NCI-H2196 treated with DMSO at 0.1 percent for 48 hours (cell line): ENCODE results near the gene DNPEP.
"Not testable (repeated sequence)": the region's sequence is repeated elsewhere in the genome, so short reads cannot be mapped to it uniquely, and the experiment has no call there.

ENCODE experiments used
- DNase-seq: peaks from one replicate; lab custom pipeline; 2025; ENCODE audit not compliant: unreplicated experiment; lab: John Stamatoyannopoulos, UW

DNPEP gene

DNA sequence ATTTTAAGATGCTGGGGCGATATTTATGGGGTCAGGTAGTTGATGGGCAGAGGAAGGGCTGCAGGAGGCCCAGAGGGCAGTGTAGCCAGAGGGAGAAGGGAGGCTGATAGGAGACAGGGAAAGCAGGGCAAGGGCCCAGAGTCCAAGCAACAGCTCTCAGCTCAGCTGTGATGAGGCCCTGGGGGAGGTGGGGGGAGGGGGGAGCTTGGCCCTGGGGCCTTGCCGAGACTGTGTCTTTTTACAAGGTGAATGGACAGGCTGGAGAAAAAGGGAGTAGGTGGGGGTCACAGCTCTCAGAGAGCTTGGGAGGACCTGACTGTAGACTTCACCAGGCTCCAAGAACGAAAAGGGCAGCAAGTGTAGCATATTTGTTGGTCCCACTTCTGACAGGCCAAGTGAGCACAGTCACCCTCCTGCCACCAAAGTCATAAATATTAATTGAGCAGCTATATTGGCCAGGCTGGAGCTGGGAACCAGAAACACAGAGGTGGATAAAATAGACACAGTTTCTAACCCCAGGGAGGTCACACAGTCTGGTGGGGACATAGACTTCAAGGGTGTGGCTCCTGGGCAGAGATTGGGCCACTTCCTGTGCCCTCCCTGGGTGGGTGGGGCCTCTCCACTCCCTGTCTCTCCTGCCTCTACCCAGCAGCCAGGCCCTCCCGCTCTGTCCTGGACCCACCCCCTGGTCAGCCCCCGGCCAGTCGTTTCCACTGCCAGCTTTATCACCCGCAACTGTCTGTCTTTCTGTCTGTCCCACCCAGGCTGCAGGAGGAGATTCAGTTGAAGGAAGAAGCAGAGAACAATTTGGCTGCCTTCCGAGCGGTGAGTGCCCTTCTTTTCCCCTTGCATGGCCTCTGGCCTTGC lies 31.9 kb upstream of the DNPEP start:
- no peak for DNase-seq

- DNase-seq = no peak
These were observed 31.3 kb upstream of the DNPEP start for GRCh38 chr2:219419012-219419324.

GRCh38 chr2:219418155-219419011 lies 30.7 kb upstream of the DNPEP start, which contains the start of gene DES:
TSS of gene DES (plus strand) at chr2:219418377. CDS start at chr2:219418463, 86 bp downstream.
- DNase-seq = no peak

GRCh38 chr2:219417374-219417773 lies 29.7 kb upstream of the DNPEP start:
- DNase-seq = no peak

DNA sequence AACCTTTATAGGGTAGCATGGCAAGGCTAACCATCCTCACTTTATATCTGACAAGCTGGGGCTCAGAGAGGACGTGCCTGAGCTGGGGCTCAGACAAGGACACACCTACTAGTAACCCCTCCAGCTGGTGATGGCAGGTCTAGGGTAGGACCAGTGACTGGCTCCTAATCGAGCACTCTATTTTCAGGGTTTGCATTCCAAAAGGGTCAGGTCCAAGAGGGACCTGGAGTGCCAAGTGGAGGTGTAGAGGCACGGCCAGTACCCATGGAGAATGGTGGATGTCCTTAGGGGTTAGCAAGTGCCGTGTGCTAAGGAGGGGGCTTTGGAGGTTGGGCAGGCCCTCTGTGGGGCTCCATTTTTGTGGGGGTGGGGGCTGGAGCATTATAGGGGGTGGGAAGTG lies 29.2 kb upstream of the DNPEP start:
- no peak for DNase-seq

- no peak for DNase-seq
These were observed 28.5 kb upstream of the DNPEP start for GRCh38 chr2:219416235-219416602.

GRCh38 chr2:219415580-219416234 lies 28.0 kb upstream of the DNPEP start:
- DNase-seq = no peak

- no peak for DNase-seq
These were observed 27.1 kb upstream of the DNPEP start for GRCh38 chr2:219414857-219415256.

GRCh38 chr2:219410390-219410789 lies 22.7 kb upstream of the DNPEP start:
- no peak for DNase-seq

DNA sequence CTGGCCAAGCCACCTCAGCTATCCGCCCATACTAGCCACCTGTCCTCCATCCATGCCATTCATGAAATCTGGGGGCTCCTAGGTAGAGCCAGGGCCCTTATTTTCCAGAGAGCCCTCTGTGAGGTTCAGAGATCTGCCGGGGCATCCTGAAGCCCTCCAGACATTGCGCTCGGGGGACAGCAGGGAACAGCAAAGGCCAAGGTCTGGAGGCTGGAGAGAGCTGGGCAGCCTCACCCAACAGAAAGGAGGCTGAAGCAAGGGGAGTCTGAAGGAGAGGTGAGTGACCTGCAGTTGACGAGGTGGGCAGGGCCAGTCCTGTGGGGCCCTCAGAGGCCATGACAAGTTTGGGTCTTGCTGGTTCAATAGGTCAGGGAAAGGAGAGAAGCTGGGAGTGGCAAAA lies 21.9 kb upstream of the DNPEP start:
- no peak for DNase-seq

GRCh38 chr2:219408631-219409030 lies 20.9 kb upstream of the DNPEP start:
- no peak for DNase-seq

DNA sequence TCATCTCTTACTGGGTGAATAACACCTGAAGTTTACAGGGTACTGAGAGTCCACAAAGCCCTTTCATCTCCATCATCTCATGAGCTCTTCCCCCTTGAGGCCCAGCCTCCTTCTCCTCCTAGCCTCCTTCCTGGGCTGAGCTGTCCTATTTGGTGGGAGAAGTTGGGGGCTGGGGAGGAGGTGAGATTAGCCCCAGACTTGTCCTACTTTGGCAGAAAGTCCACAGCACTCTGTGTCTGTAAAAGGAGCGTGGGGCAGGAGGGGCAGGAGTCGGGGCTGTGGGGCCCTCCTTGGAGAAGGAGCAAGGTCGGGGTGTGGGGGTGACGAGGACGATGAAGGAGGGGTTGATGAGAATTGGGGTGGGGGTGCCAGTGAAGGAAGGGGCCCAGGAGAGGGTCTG lies 20.5 kb upstream of the DNPEP start:
- DNase-seq = no peak

DNA sequence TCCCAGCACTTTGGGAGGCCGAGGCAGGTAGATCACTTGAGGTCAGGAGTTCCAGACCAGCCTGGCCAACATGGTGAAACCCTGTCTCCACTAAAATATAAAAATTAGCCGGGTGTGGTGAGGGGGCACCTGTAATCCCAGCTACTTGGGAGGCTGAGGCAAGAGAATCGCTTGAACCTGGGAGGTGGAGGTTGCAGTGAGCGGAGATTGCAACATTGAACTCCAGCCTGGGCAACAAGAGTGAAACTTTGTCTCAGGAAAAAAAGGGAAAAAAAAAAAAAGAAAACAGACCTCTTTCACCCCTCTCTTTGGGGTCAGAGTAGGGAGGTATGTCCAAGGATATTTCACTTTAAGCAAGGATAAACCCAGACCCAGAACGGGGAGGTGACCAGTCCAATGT lies 19.6 kb upstream of the DNPEP start:
- DNase-seq = not testable (repeated sequence)

DNA sequence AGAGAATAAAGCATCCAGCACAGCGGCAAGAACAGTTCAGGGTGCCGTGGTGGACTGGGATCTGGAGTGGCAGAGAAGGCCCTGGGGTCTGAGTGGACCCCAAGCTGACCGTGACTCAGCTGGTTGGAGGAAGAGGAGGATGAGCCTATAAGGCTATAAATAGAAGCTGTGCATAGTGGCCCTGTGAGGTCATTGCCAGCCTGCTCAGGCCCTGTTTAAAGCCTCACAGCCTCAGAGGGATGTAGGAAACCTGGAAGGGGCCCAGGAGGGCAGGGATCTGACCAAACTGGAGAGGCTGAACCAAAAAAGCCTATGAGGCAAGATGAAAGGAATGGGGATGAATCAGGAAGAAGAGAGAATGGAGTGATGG lies 19.1 kb upstream of the DNPEP start:
- no peak for DNase-seq

DNA sequence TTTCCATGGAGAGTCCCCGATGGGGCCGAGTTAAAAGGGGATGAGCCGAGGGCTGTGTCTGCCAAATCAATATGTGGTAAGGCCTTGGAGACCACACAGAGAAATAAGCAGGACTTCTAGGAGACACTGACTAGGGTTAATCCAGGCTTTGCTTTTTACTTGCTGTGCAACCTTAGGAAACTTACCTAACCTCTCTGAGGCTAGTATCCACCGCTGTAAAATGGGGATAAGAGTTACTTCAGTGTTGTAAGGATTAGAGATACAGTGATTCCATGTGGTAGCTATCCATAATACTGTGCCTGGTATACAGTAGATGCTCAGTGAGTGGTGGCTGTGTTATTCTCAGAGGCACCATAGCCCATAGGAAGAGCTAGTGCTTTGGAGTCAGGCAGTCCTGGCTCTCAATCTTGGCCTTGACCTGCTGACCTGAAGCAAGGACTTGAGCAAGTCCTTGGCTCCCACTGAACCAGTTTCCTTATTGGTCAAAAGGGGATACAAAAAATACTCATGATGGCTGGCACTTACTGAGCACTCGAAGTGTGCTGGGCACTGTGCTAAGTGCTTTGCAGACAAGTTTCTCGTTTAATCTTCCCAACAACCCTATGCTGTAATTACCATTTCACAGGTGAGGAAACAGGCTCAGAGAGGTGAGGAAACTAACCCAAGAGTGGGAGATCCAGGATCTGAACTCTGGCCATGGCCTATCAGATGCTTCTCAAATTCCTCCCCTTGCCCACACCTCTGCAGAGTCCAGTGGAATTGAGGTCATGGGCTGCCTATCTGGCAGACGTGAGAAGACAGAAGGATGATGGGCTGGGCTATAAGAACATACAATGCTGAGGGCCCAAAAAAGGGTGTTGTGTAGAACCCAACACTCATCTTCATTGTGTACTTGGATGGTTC lies 18.5 kb upstream of the DNPEP start:
- no peak for DNase-seq

- DNase-seq = no peak
These were observed 17.7 kb upstream of the DNPEP start for GRCh38 chr2:219405451-219405850.

- DNase-seq = no peak
These were observed 17.2 kb upstream of the DNPEP start for GRCh38 chr2:219404954-219405353.

GRCh38 chr2:219404291-219404910 lies 16.7 kb upstream of the DNPEP start:
- no peak for DNase-seq

DNA sequence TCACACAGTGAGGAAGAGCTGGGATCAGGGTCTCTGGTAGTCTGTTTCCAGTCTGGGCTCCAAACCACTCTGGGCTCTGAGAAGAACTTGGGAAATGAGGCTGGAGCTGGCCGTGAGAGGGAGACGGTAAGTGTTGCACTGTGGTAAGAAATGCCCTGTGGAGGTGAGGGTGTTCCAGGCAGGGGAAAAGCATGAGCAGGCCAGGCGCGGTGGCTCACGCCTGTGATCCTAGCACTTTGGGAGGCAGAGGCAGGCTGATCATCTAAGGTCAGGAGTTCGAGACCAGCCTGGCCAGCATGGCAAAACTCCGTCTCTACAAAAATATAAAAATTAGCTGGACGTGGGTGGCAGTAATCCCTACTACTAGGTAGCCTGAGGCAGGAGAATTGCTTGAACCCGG lies 16.1 kb upstream of the DNPEP start:
- DNase-seq = no peak
